ENCODE measurements around the gene TMEM167B.
A peak's percentile ranks its signal among the peaks of the same experiment; 100 is the strongest.

Gene TMEM167B

DNA sequence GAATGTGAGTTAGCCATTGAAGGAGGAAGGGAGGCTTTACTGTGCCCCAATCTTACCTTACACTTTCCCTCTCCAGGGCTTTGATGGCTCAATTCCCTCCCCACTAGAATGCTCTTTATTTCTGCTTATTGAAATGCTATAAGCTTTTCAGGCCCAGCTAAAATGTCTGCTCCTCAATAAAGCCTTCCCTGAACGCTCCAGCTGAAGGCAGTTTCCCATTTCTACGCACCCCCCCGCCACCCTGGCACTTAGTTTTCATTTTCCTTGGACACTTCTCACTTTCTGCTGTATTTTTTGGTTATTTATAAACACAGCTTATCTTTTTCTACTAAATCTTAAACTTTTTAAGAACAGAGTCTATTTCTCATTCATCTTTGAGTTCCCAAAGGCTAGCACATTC lies 7.1 kb upstream of the TMEM167B start:
- no peak for DNase-seq

- no peak for DNase-seq
These were observed 6.6 kb upstream of the TMEM167B start for GRCh38 chr1:109083923-109084322.

DNA sequence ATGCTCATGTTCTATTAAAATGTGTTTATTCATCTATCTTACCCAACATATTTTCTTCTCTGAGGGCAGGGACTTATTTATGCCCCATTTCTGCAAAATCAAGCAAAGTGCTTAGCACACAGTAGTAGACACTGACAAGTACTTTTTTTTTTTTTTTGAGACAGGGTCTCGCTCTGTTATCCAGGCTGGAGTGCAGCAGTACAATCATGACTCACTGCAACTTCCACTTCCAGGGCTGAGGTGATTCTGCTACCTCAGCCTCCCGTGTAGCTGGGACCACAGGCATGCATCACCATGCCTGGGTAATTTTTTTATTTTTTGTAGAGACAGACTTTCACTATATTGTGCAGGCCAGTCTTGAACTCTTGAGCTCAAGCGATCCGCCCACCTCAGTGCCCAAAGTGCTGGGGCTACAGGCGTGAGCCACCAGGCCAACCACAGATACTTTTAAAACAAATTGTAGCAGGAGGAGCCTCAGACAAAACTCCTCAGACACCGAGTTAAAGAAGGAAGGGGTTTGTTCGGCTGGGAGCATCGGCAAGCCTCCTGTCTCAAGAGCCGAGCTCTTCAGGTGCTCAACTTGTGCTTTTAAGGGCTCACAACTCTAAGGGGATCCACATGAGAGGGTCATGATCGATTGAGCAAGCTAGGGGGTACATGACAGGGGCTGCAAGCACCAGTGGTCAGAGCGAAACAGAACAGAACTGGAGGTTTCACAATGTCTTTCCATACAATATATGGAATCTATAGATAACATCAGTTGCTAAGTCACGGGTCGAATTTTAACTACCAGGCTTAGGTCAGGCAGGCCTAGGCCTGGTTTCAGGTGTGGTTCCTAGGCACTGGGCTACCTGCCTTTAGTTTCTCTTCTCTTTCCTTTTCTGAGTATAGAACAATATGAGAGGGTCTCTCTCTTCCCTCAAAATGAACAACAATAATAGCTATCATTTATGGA lies 5.7 kb upstream of the TMEM167B start:
- DNase-seq = no peak

DNA sequence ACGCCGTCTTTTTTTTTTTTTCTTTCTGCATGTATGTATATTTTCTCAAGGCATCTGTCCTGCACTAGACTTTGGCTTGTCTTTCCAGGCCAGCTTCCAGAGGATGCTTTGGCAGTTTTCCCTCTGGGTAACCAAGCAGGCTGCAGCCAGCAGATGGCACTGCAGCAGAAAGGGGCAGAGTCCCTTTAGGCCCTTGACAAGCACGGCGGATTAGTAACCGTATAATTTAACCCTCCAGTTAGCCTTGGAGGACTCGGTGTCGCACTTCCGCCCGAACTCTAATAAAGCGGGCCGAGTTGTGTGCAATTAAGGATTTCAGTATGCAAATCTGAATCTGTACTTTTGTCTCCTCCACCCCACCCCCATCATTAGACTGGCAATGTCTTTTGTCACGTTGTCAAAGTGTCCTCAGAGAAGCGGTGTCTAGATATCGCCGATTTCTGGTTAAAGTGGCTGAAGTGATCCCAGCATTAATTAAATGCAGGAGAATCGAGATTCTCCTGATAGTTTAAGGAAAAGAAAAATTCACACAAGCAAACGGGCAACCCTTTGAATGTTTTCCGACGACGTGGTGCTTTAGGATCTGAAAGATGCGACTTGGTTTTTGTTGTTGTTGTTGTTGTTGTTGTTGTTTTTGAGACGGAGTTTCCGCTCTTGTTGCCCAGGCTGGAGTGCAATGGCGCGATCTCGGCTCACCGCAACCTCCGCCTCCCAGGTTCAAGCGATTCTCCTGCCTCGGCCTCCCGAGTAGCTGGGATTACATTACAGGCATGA lies 1.1 kb upstream of the TMEM167B start:
- DNase-seq = peak; percentile 51

- no peak for DNase-seq
These were observed 694 bp downstream of the TMEM167B start for GRCh38 chr1:109091078-109091838.

DNA sequence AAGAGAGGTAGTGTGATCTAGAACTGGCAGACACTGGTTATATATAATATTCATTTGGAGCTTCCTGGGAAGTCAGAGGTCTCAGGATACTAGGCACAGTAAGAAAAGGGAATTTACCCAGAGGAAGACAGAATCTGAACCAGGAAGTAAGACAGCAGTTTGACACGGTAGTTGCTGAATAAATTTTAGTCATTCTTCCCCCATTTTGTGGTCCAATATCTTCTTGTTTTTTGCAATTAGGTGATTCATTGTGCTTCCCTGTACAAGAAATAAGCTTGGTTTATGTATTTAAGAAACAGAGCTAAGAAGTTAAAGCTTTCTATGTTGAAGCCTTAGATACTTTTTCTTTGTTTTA lies 1.3 kb downstream of the TMEM167B start:
- no peak for DNase-seq

DNA sequence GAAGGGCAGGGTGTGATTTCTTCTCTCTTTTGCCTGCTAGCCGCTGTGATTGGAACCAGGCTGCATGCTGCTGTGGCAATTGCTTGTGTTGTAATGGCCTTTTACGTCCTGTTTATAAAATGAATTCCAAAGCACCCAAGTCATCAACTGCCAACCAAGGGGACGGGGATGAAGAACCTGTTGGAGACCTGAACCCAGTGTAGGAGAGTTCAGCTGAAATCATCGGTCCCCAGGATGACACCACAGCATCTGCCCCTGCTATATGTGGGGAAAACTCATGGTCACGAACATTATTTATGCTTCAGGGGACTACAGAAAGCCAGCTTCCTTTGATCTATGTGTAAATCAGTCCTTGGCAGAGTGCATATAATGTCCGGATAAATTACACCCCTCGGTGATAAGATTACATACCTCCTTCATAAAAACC lies 3.8 kb downstream of the TMEM167B start:
- no peak for DNase-seq

GRCh38 chr1:109094871-109095270 lies 4.3 kb downstream of the TMEM167B start:
- DNase-seq = no peak

DNA sequence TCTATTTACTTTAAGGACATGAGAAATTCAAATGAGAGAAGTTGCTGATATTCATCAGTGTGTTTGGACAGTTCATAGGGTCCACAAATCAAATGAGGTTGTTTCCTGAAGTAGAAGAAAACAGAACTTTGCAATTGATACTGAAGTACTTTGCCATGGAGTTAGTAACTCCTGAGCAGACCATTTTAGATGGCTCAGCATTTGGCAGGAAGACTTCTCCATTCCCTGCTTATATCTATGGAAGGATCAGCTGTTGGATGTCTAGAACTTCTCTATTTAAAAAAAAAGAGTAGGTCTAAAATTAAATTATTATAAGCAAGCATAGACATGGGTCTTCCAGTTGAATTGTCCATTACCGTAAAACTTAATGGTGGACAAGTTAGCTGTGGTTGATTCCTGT lies 5.1 kb downstream of the TMEM167B start:
- DNase-seq = no peak

DNA sequence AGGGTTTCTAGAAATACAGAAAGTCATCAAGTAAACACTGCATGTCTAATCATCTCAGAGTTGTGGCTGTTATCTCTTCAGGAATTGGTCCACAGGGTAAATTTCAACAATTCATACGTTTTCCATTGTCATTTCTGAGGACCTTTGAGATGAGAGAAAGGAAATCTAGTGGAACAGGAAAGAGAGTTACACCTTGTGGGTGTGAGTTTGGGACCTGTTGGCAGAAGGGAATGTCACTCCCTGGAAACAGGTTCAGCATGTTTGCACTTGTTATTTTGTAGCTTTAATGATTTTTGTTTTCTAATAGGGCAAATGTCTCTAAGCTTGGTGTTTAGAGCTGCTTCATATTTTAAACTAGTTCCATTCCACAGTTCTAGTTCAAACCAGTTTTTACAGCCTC lies 5.6 kb downstream of the TMEM167B start:
- DNase-seq = no peak

DNA sequence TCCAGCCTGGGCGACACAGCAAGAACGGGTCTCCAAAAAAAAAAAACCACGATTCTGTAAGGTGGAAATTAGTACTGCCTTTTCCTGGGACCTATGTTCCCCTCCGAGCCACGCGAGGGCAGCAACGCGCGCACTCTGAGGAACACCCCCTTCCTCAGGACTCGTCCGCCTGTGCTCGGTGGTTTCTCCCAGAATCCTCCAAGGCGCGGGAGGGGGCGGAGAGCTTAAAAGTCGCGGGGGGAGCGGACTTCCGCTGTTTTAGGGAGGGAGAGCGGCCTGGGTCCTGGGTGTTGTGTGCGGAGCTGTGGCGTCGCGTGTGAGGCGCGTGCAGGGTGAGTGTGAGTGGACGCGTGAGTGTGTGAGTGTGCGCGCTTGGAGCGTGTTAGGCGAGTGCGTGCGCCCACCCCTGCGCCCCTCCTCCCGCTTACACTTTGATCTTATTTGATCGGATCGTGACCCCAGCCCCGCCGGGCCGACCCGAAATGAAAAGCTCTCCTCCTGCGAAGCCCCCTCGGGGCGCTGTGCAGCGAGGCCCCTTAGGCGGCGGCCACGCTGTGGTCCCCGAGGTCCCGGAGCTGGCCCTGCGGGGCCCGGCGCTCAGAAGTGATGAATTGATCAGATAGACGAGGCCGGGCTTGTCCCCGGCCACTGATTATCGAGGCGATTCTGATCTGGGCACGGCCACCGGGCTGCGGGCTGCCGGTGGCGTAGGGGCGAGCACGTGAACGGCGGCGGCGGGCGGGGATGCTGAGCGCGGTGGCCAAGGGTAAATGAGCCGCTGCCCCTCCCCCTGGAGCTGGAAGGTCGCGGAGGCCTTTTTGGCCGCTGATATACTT lies 9.6 kb downstream of the TMEM167B start:
- peak; percentile 98 for DNase-seq

DNA sequence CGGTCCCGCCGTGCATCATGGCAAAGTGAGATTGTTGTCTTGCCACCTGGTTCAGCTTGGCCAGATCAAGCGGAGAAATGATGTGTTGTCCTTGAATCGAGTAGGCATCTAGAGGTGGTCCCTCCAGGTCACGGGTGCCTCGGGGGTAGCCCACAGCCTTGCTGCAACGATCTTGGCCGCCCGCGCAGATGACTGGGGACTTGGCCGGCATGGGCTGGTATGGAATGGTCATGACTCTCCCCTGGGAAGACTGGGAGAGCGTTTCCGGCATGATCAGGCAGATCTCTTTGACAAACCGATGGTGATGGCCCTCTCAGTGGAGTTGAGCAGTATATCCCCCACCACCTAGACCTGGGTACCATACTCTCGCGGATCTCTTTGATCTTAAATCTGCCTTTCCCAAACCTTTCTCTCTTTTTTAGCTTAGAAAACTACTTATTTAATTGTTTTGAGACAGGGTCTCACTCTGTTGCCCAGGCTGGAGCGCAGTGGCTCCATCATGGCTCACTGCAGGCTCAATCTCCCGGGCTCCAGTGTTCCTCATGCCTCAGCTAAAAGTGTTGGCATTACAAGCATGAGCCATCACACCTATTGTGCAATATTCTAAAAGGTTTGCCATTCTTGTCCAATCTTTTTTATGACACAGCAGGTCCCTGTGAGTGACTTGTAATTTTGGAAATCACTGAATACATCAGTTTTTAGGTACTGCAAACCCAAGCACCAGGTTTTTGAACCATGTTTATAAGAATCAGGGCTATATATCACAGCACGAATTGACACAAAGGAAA lies 14.0 kb downstream of the TMEM167B start:
- DNase-seq = no peak

- no peak for DNase-seq
These were observed 15.3 kb downstream of the TMEM167B start for GRCh38 chr1:109105881-109106280.

- DNase-seq = no peak
These were observed 17.2 kb downstream of the TMEM167B start for GRCh38 chr1:109107785-109108184.

DNA sequence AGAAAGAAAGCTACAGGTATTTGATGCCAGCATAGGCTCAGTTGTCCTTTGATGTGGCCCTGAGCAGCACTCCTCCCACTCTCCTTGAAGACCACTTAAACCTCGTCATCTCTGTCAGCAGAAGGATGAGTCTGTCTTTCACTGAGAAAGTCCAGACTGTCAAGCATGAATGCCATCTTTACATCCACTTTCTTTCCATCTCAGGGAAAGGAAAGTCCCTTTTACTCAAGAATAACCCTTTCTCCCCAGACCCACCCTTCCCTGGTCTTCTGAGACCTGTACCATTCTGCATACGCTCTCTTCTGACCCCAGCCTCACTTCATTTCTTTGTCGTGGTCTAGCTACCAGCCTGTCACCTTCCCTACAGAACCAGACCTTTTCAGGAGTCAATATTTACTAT lies 19.3 kb downstream of the TMEM167B start:
- DNase-seq = no peak

DNA sequence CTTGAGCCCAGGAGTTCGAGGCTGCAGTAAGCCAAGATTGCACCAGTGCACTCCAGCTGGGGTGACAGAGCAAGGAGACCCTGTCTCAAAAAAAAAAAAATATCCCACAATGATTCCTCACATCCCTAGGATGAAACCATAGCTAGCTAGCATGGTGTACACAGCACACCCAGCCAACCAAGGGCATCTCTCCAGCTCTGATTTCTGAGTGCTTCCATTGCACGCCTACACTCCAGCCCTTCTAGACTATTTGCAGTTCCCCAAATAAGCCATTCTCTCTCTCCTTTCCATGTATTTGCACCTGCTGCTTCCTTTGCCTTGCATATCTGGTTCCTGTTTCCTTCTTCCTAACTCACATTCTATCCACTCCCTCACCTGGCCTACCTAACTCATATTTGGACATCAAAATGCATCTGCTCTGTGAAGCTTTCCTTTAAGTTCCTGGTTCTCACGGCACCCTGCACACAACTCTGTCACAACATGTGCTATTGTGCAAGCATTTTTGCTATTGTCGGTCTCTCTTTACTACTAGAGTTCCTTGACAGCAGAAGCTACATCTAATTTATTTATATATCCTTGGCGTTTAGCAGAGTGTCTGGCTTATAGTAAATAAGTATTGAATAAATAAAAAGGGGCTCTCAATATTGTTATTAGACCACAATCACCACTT lies 21.0 kb downstream of the TMEM167B start:
- no peak for DNase-seq

- peak; percentile 44 for DNase-seq
These were observed 21.6 kb downstream of the TMEM167B start for GRCh38 chr1:109112056-109112651.

- DNase-seq = peak; percentile 92
These were observed 22.2 kb downstream of the TMEM167B start for GRCh38 chr1:109112652-109113285.

DNA sequence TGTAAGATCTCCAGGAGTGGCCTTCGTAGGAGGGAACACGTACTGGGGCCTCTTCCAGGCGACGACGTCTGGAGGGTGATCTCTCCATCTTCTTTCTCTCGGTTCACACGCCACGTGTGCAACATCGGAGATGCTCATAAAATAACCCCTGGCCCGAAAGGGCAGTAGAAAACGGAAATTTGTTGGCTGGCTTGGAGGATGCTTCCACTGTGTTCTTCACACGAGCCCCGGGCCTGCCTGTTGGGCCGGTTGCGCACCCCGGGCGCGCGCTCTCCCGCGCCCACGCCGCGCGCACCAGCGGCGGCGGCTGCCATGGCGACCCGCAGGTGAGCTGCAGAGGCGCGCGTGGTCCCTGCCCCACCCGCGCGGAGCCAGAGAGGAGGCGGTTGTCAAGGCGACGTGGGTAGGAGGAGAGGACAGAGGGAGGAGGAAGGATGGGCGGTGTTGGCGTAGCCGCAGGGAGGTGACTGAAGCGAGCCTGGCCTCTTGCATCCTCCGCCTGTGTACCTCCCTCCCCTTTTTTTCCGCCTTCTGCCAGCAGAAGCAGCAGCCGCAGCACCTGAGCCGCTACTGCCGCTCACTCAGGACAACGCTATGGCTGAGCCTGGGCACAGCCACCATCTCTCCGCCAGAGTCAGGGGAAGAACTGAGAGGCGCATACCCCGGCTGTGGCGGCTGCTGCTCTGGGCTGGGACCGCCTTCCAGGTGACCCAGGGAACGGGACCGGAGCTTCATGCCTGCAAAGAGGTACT lies 23.2 kb downstream of the TMEM167B start, which contains the start of gene ELAPOR1:
Gene ELAPOR1 (plus strand): TSS at position 526 of the 752 bp plus-strand sequence. CDS start 69 bp downstream, at position 595.
- peak; percentile 95 for DNase-seq
